Uterus (tissue), 2 donors: ENCODE data around the gene CRACDL.

ENCODE experiments used
- POLR2A ChIP-seq, 2 donors: fragments of 450-650 bp; IDR thresholded peaks; one replicate each; pipeline ENCODE4 v1.6.1; 2016; ENCODE audit warnings: antibody characterized with exemption in 2 of 2, mild to moderate bottlenecking in 1 of 2, moderate library complexity in 1 of 2
- TF ChIP-seq, protein P1 (sequence below), 4 experiments: fragments of 200-600 bp in 2 of 4; fragments of 450-650 bp in 2 of 4; sonication (generic) in 2 of 4; IDR thresholded peaks; one replicate each; pipeline ENCODE4 v1.5.1; 2016 to 2019; ENCODE audit warnings: antibody characterized with exemption in 4 of 4, mild to moderate bottlenecking in 2 of 4, moderate library complexity in 1 of 4

DNA sequence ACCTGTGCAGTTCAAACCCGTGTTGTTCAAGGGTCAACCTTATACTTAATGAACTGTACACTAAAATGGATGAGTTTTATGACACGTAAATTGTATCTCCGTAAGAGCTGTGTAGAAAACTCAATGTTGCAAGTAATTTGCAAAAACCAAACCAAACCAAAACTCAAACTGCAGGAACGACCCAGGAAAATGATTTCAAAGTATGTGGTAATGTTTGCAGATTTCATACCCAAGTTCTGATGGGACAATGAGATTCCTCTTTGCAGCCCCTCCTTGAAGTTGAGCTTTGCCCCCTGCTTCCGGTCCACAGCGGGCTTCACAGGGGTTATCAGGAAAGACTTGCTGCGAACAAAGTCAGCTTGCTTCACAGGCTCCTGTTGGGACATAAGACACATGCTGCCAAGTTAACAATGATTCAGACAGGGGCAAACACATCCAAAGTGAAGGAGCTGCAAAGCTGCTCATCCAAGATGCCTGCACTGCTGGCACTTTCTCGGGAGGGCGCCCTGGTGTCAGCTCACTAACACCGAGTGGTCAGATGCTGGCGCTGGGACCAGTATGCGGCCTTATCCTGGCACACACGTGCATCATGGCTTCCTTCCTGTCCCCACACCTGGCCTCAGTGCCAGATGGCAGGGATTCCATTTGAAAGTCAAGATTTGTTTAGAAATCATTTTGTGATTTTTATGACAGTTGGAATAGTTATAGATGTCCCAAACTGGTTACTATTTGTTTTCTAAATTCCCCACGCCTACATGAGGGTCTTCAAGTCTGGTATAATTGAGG, 139.9 kb downstream of the CRACDL start:
- TF ChIP-seq, protein P1, sequence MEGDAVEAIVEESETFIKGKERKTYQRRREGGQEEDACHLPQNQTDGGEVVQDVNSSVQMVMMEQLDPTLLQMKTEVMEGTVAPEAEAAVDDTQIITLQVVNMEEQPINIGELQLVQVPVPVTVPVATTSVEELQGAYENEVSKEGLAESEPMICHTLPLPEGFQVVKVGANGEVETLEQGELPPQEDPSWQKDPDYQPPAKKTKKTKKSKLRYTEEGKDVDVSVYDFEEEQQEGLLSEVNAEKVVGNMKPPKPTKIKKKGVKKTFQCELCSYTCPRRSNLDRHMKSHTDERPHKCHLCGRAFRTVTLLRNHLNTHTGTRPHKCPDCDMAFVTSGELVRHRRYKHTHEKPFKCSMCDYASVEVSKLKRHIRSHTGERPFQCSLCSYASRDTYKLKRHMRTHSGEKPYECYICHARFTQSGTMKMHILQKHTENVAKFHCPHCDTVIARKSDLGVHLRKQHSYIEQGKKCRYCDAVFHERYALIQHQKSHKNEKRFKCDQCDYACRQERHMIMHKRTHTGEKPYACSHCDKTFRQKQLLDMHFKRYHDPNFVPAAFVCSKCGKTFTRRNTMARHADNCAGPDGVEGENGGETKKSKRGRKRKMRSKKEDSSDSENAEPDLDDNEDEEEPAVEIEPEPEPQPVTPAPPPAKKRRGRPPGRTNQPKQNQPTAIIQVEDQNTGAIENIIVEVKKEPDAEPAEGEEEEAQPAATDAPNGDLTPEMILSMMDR (IDR thresholded peaks at IDR 0.05), result no peak
- no peak for TF ChIP-seq POLR2A (IDR thresholded peaks at IDR 0.05)
